WERI-Rb-1 (cell line): ENCODE data around the gene PLPP3.

Experiments
- DNase-seq: peaks from one replicate; pipeline ENCODE4 v3.0.0-alpha.2; 2020
- H3K27ac ChIP-seq: fragments of 250-450 bp; sonication (Bioruptor Pico); 2 replicates; pipeline ENCODE4 v1.5.1; 2020; ENCODE audit warnings: mild to moderate bottlenecking, moderate library complexity
- H3K27me3 ChIP-seq: fragments of 250-450 bp; sonication (Bioruptor Pico); 2 replicates; pipeline ENCODE4 v1.5.1; 2021; ENCODE audit warnings: mild to moderate bottlenecking, low read depth, moderate library complexity; ENCODE audit not compliant: insufficient read depth, severe bottlenecking
- H3K36me3 ChIP-seq: fragments of 250-450 bp; sonication (Bioruptor Pico); 2 replicates; pipeline ENCODE4 v1.5.1; 2020; ENCODE audit warnings: mild to moderate bottlenecking, moderate library complexity
- H3K4me3 ChIP-seq: 2 replicates; pipeline ENCODE4 v1.5.1; 2011; ENCODE audit warnings: low read depth, mild to moderate bottlenecking, control low read depth, low read length
- H3K9me3 ChIP-seq: fragments of 250-450 bp; sonication (Bioruptor Pico); 2 replicates; pipeline ENCODE4 v1.5.1; 2021; ENCODE audit warnings: mild to moderate bottlenecking, moderate library complexity; ENCODE audit not compliant: severe bottlenecking
- TF ChIP-seq, protein P1 (sequence below): IDR thresholded peaks from 2 replicates; pipeline ENCODE4 v1.5.1; 2011; ENCODE audit warnings: low read depth, mild to moderate bottlenecking, control low read depth, inconsistent platforms, low read length

The PLPP3 gene

DNA sequence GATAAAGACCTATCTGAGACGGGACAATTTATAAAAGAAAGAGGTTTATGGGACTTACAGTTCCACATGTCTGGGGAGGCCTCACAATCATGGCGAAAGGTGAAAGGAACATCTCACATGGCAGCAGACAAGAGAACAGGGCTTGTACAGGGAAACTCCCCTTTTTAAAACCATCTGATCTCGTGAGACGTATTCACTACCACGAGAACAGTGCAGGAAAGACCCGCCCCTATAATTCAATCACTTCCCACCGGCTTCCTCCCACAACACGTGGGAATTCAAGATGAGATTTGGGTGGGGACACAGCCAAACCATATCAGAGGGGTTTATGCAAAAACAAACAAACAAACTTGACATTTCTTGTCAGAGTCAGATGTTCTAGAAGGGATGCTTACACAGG is 89.7 kb downstream of the PLPP3 start:
- no peaks in the 10 kb centered on the region for H3K36me3 ChIP-seq
- no peaks in the 10 kb centered on the region for H3K9me3 ChIP-seq
- no peak overlapping the region for H3K27ac ChIP-seq
- H3K27me3 ChIP-seq: no peaks in the 10 kb centered on the region
- no peak for DNase-seq
- TF ChIP-seq, protein P1, sequence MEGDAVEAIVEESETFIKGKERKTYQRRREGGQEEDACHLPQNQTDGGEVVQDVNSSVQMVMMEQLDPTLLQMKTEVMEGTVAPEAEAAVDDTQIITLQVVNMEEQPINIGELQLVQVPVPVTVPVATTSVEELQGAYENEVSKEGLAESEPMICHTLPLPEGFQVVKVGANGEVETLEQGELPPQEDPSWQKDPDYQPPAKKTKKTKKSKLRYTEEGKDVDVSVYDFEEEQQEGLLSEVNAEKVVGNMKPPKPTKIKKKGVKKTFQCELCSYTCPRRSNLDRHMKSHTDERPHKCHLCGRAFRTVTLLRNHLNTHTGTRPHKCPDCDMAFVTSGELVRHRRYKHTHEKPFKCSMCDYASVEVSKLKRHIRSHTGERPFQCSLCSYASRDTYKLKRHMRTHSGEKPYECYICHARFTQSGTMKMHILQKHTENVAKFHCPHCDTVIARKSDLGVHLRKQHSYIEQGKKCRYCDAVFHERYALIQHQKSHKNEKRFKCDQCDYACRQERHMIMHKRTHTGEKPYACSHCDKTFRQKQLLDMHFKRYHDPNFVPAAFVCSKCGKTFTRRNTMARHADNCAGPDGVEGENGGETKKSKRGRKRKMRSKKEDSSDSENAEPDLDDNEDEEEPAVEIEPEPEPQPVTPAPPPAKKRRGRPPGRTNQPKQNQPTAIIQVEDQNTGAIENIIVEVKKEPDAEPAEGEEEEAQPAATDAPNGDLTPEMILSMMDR: no peak
- H3K4me3 ChIP-seq: no peak overlapping the region

DNA sequence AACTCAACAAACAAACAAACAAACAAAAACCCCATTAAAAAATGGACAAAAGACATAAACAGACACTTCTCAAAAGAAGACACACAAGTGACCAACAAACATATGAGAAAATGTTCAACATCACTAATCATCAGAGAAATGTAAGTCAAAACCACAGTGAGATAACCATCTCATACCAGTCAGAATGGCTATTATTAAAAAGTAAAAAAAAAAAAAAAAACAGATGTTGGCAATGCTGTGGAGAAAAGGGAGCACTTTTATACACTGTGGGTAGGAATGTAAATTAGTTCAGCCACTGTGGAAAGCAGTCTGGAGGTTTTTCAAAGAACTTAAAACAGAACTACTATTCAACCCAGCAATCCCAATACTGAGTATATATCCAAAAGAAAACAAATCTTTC is 94.7 kb downstream of the PLPP3 start:
- no peaks in the 10 kb centered on the region for H3K9me3 ChIP-seq
- no peak overlapping the region for H3K4me3 ChIP-seq
- TF ChIP-seq, protein P1: no peak
- no peak overlapping the region for H3K27ac ChIP-seq
- H3K27me3 ChIP-seq: no peaks in the 10 kb centered on the region
- no peaks in the 10 kb centered on the region for H3K36me3 ChIP-seq
- DNase-seq: no peak

DNA sequence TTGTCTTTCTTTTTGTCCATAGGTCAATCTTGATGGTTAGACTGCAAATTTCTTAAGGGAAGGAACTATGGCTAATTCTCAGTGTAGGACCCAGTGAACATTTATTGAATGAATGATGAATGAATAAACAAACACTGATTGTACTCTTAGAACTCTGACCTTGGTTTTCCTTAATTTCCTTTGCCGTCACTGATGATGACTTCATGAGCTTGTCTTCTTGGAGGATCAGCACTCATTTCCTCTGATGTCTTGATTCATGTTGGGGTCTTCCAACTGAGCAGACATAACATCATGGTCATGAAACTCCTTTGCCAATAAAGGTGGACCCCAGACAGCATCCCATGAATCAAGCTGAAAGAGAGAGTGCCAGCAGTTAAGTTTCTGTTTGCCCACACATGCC is 96.3 kb downstream of the PLPP3 start:
- no peak overlapping the region for H3K4me3 ChIP-seq
- no peak overlapping the region for H3K27ac ChIP-seq
- no peaks in the 10 kb centered on the region for H3K9me3 ChIP-seq
- H3K27me3 ChIP-seq: no peaks in the 10 kb centered on the region
- no peak for DNase-seq
- TF ChIP-seq, protein P1: no peak
- no peaks in the 10 kb centered on the region for H3K36me3 ChIP-seq

DNA sequence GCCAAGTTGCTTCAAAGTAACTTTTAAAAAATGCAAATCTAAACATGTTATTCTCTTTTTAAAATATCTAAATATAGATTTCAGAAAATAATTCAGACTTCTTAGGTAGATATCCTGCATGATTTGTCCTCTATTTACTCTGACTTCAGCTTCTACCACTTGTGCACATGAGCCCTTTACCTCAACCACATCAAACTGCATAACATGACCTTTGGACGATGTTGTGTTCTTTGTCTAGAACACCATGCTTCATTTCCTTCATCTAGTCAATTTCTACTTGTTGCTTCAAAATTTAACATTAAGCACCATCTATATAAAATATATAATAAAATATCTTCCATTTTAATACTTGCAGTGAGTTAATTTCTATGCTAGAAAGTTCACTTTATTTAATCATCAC is 96.9 kb downstream of the PLPP3 start:
- TF ChIP-seq, protein P1: no peak
- no peaks in the 10 kb centered on the region for H3K27me3 ChIP-seq
- no peaks in the 10 kb centered on the region for H3K9me3 ChIP-seq
- no peak overlapping the region for H3K4me3 ChIP-seq
- H3K27ac ChIP-seq: no peak overlapping the region
- H3K36me3 ChIP-seq: no peaks in the 10 kb centered on the region
- no peak for DNase-seq

DNA sequence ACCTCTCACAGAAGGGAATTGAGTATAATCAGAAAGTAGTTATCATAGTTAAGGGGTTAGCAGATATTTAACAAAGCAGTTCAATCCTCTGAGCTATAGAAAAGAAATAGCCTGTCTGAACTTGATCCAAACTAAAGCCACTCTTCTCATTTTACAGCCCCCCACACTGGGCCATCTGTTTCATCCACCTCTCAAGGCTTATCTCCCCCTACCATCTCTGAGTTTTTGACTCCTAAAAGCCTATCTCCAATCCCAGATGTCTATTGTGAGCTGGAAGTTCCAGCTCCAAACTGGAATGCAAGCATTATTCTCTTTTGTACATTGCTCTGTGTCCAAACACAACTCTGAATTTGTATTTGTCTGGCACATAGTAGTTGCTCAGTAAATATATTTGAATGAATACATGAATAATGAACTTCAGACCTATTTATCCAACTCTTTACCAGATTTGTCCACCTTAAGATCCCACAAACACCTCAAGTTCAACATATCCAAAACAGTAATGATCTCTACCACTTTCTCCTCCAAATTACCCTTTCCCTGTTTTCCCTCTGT is 98.1 kb downstream of the PLPP3 start:
- Histone ChIP-seq H3K36me3 (no peaks in the 10 kb centered on the region), H3K4me3 (no peak overlapping the region), H3K27ac (no peak overlapping the region), H3K9me3 (no peaks in the 10 kb centered on the region), H3K27me3 (no peaks in the 10 kb centered on the region)
- no peak for DNase-seq
- TF ChIP-seq, protein P1: no peak

DNA sequence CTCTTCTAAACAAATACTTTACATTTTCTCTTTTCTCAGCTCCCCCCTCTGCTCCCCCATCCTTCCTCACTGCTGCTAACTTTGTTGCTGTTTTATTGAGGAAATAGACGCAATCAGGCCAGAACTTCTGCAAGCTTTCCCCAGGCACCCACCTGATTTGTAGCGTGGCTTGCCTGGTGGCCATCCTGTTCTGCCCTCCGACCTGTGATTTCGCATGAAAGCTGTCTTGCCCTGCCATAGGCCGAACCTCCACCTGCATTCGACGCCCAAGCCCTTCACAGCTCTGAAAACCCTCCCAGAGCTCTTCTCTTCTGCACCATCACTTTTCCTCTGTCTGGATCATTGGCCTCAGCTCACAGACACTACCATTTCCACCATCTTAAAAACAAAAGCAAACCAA is 100.6 kb downstream of the PLPP3 start:
- TF ChIP-seq, protein P1: no peak
- no peaks in the 10 kb centered on the region for H3K36me3 ChIP-seq
- no peak overlapping the region for H3K4me3 ChIP-seq
- no peaks in the 10 kb centered on the region for H3K27me3 ChIP-seq
- no peaks in the 10 kb centered on the region for H3K9me3 ChIP-seq
- no peak overlapping the region for H3K27ac ChIP-seq
- DNase-seq: no peak
